ENCODE data around the gene RPP40.
"Not testable (repeated sequence)": the region's sequence is repeated elsewhere in the genome, so short reads cannot be mapped to it uniquely, and the experiment has no call there.

RPP40 gene

DNA sequence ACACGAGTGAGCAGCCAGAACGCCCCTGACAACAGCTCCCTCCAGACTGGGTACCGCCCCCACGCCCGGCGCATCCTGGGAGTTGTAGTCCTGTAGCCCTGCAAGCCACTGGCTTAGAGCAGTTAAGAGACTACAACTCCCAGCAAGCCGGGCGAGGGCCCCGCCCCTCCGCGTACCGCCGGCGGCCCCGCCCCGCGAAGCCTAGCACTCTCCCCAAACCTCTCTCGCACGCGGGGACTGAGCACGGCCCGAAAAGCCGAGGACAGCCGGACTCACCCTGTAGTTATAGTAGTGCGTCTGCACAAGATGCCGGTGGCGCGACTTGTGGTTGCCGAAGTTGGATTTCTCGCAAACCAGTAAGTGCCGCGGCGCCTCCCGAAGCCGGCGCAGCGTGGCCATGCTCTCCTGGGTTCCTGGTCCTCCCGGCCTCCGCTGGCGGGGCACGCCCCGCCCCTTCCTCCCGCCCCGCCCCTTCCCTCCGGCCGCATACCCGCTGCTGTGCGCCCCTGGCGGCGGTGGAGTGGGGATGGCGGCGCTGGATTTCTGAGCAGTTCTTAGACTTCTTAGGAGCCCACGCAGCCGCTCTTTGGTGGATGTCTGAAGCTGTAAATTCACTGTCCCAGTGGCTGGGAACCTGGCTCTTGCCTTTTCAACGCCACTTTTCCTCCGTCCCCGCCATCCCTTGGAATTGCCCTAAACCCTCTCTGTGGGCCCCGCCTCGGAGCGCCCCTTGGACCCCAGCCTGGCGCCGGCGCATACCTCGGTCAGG lies at the start of gene RPP40:
Gene RPP40, minus strand, starts transcription at position 434 of the 769 bp plus-strand sequence. Its CDS starts 35 bp downstream, at position 399.
- peak; percentile 99 for DNase-seq (ENCODE audit: low read depth)

GRCh38 chr6:5053038-5053437 lies 49.2 kb upstream of the RPP40 start:
- no peak for DNase-seq (ENCODE audit: low read depth)

- DNase-seq (ENCODE audit: low read depth): no peak
These were observed 47.6 kb upstream of the RPP40 start for GRCh38 chr6:5051394-5051793.

DNA sequence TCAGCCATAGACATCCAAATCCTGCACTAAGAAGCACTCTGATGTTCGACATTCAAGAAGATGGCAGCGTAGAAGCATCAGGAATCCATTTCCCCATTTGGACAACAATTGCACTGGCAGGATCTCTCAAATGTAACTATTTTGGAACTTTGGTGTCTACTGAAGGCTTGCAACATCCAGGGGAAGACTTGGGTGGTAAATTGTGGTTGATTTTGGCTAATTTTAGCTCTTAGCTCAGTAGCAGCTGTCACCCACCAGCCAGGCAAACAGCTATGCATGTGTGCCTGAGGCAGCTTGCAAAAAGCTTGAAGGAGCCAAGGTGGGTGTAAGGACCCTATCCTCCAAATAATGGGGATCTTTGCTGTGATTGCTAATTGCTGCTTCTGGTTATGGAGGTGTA lies 46.2 kb upstream of the RPP40 start:
- DNase-seq (ENCODE audit: low read depth): no peak

- no peak for DNase-seq (ENCODE audit: low read depth)
These were observed 42.6 kb upstream of the RPP40 start for GRCh38 chr6:5046430-5046829.

- DNase-seq (ENCODE audit: low read depth): no peak
These were observed 41.6 kb upstream of the RPP40 start for GRCh38 chr6:5045416-5045815.

DNA sequence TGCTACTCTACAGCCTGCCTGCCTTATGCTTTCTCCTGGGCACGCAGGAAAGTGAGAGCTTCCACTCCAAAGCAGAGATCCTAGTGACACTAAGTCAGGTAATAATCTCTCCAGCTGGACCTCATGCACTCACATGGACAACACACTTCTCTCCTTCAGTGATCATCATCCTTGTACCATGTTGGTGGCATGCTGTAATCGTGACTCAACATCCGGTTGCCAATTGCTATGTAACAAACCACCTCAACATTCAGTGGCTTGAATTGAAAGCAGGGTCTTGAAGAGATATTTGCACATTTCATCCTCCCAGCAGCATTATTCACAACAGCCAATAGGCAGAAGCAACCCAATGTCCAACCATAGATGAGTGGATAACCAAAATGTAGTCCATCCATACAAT lies 41.0 kb upstream of the RPP40 start:
- no peak for DNase-seq (ENCODE audit: low read depth)

GRCh38 chr6:5042436-5042835 lies 38.6 kb upstream of the RPP40 start:
- DNase-seq (ENCODE audit: low read depth): no peak

- no peak for DNase-seq (ENCODE audit: low read depth)
These were observed 38.1 kb upstream of the RPP40 start for GRCh38 chr6:5041955-5042354.

GRCh38 chr6:5036269-5036668 lies 32.4 kb upstream of the RPP40 start:
- no peak for DNase-seq (ENCODE audit: low read depth)

- DNase-seq (ENCODE audit: low read depth): no peak
These were observed 30.9 kb upstream of the RPP40 start for GRCh38 chr6:5034736-5035135.

- no peak for DNase-seq (ENCODE audit: low read depth)
These were observed 30.5 kb upstream of the RPP40 start for GRCh38 chr6:5034328-5034727.

- DNase-seq (ENCODE audit: low read depth): not testable (repeated sequence)
These were observed 29.5 kb upstream of the RPP40 start for GRCh38 chr6:5033214-5033904.

DNA sequence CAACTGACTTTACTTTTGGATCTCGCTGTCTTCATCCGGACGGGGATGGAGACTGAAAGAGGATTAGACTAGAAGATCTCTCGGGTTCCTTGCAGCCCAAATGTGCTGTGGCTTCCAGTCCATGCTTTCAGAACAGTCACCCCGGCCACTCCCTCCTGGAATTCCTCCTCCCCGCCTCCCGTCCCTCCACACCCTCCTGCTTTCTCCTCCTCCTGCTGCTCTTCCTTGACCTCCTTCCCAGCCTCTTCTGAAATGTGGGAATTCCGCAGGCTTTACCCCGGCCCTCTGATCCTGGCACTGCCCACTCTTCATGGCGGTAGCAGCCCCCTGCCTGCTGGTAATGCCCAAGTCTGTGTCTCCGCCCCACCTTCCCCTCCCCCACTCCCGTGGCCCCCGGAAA lies 28.9 kb upstream of the RPP40 start:
- DNase-seq (ENCODE audit: low read depth): not testable (repeated sequence)

DNA sequence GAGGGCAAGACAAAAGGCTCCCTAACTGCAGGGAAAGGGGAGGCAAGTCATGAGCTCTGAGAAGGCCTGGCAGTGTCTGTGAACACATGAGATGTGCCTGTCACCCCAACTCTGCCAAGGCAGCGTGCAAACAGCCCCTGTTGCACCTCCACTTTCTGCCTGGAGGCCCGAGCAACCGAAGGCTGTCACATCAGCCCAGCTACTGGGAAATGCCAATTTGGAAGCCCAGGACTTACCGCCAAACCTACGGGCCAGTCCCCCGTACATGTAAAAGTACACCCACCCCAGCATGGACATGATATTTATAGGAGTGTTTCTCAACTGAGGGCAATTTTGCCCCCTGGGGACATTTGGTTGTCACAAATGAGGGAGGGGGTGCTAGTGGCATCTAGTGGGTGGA lies 27.3 kb upstream of the RPP40 start:
- no peak for DNase-seq (ENCODE audit: low read depth)

GRCh38 chr6:5030596-5031136 lies 26.8 kb upstream of the RPP40 start:
- DNase-seq (ENCODE audit: low read depth): peak; percentile 48

GRCh38 chr6:5029609-5030008 lies 25.8 kb upstream of the RPP40 start:
- DNase-seq (ENCODE audit: low read depth): no peak

GRCh38 chr6:5028921-5029320 lies 25.1 kb upstream of the RPP40 start:
- DNase-seq (ENCODE audit: low read depth): no peak

DNA sequence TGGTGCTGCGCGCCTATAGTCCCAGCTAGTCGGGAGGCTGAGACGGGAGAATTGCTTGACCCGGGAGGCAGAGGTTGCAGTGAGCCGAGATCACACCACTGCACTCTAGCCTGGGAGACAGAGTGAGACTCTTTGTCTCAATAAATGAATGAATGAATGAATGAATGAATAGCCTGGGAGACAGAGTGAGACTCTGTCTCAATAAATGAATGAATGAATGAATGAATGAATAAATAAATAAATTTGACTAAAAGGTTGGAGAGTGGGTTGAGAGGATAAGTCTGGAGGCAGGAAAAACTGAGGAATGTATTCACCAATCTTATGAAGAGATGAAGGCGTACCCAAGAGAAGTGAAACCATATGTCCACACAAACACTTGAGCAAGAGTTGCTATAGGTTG lies 24.5 kb upstream of the RPP40 start:
- no peak for DNase-seq (ENCODE audit: low read depth)

DNA sequence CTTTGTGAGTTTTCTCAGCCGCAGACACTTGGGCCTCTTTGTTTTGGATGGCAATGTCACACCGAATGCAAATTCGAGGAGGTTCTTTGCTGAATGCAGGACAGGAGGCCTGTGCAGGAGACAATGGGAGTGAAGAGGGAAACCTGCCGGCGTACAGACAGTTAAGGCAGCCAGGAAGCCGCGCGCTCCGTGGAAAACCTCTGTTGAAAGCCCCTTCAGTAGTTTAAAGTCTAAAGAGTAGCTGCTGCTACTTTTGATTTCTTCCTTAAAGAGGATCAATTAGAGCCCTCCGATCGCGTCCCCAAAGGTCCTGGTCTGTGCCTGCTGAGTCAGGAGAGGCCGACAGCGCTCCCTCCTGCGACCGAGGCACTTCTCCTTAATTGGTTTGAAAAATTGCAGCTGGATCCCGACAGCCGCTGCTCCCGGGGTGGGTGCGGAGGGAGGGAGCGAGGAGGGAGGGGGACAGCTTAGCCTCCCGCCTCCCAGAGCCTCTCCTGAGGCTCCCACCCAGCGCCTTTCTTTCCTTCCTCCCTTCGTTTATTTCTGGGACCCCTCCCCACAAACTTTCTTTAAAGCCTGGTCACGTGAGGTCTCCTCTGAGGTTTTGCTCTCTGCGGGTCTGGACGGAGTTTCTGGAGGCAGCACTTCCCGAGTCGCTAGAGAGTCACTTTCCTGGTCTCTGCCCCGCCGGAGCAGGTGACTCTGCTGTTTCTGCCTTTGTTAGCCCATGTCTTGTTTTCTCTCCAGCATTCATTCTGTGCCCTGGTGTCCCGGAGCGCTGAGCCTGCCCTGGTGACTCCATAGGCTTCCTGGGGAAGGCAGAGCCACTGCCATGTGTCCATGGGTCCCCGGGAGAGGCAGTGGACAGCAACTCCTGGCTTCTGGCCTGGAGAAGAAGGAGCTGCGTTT lies 22.3 kb upstream of the RPP40 start:
- DNase-seq (ENCODE audit: low read depth): no peak

DNA sequence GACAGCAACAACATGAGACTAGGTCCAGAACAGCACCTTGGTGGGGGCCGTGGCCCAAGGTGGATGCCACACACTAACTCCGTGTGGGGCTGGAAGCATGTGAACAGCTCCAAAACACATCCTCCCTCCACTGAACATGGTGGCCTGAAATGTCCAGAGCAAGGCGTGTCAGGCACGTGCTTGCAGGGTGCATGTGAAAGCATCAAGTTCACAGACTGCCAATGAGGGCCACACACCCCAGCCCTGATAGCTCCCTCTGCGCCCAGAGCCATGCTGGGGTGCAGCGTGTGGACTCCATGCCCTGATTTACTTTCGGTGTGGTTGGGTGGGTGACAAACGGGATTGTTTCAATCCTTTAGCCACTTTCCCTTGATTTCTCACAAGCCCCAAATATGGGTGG lies 20.1 kb upstream of the RPP40 start:
- no peak for DNase-seq (ENCODE audit: low read depth)

DNA sequence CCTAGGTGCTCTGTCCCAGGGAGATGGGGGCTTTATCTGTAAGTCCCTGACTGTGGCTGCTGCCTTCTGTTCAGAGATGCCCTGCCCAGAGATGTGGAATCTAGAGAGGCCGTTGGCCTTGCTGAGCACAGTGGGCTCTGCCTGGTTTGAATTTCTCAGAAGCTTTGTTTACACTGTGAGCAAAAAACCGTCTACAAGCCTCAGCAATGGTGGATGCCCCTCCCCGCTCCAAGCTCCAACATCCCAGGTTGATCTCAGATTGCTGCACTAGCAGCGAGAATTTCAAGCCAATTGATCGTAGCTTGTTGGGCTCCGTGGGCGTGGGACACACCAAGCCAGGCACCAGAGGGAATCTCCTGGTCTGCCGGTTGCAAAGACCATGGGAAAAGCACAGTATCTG lies 16.3 kb upstream of the RPP40 start:
- no peak for DNase-seq (ENCODE audit: low read depth)
